NCI-H187 (cell line): ENCODE data around the gene SSTR1.
"Not testable (repeated sequence)": the region's sequence is repeated elsewhere in the genome, so short reads cannot be mapped to it uniquely, and the experiment has no call there.

Source experiments
- DNase-seq, 2 experiments: peaks; one replicate each; lab custom pipeline; 2025; lab: John Stamatoyannopoulos, UW

Gene SSTR1

GRCh38 chr14:38207736-38208617, at the start of gene SSTR1:
Gene SSTR1, plus strand, starts transcription at chr14:38207904. Its CDS starts 1,486 bp downstream, at chr14:38209390.
- DNase-seq = no peak

GRCh38 chr14:38158468-38158867, 49.2 kb upstream of the SSTR1 start:
- DNase-seq = no peak

GRCh38 chr14:38168416-38168815, 39.3 kb upstream of the SSTR1 start:
- DNase-seq = no peak

GRCh38 chr14:38171197-38171596, 36.5 kb upstream of the SSTR1 start:
- DNase-seq = peak; percentile 76 to 82

- no peak for DNase-seq
Observed at GRCh38 chr14:38174711-38175110, 33.0 kb upstream of the SSTR1 start.

GRCh38 chr14:38175658-38176057, 32.0 kb upstream of the SSTR1 start:
- no peak for DNase-seq

DNA sequence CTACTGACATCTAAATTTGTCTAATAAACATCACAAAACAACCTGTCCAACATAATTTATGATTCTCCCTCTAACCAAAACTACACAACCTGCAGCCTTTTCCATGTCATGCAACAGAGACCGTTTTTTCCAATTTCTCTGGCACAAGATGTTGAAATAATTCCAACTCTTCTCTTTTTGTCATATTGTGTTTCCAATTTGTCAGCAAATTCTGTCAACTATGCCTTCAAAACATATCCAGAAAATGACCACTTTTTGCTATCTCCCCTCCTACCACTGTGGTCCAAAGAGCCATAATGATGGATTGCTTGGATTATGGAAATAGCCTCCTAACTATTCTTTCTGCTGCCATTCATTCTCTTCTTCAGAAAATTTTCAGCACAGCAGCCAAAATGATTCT, 31.3 kb upstream of the SSTR1 start:
- DNase-seq = no peak

GRCh38 chr14:38184132-38184531, 23.6 kb upstream of the SSTR1 start:
- DNase-seq = no peak

GRCh38 chr14:38185671-38186070, 22.0 kb upstream of the SSTR1 start:
- no peak for DNase-seq

DNA sequence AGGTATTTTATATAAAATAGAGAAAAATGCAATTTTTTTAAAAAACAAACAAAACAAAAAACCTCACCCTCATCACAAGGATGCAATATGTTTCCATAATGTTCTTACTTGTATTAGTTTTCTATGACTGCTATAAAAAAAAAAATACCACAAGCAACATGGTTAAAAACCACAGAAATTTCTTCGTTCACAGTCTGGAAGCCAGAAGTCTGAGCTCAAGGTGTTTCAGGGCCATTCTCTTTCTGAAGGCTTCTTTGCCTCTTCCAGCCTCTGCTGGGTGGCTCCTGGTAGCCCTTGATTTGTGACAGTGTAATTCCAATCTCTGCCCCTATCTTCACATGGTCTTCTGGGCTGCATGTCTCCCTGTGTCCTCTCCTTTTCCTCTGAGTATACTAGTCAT, 21.5 kb upstream of the SSTR1 start:
- no peak for DNase-seq

DNA sequence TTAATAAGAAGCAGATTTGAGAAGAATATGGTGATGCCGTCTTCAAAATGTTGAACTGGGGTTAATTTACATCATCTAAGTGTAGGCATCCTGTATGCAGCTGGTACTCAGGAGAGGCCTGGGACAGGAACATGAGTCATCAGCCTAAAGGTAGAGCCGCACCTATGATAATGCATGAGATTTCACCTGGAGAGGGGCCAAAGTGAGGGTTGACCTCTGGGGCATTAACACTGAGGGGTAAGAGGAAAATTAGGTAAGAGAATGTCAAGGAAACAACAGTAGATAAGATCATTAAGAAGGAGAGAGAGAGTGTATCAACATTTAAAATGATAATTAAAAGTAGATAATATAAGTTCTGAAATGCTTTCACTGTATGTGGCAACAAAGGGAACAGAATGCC, 20.2 kb upstream of the SSTR1 start:
- no peak for DNase-seq

- DNase-seq = no peak
Observed at GRCh38 chr14:38189930-38190726, 17.6 kb upstream of the SSTR1 start.

DNA sequence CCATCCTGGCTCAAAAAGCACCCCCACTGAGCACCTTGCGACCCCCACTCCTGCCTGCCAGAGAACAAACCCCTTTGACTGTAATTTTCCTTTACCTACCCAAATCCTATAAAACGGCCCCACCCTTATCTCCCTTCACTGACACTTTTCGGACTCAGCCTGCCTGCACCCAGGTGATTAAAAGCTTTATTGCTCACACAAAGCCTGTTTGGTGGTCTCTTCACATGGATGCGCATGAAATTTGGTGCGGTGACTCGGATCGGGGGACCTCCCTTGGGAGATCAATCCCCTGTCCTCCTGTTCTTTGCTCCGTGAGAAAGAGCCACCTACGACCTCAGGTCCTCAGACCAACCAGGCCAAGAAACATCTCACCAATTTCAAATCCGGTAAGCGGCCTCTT, 16.9 kb upstream of the SSTR1 start:
- not testable (repeated sequence) for DNase-seq

GRCh38 chr14:38191491-38191890, 16.2 kb upstream of the SSTR1 start:
- not testable (repeated sequence) for DNase-seq

GRCh38 chr14:38197001-38197783, 10.5 kb upstream of the SSTR1 start:
- no peak for DNase-seq

DNA sequence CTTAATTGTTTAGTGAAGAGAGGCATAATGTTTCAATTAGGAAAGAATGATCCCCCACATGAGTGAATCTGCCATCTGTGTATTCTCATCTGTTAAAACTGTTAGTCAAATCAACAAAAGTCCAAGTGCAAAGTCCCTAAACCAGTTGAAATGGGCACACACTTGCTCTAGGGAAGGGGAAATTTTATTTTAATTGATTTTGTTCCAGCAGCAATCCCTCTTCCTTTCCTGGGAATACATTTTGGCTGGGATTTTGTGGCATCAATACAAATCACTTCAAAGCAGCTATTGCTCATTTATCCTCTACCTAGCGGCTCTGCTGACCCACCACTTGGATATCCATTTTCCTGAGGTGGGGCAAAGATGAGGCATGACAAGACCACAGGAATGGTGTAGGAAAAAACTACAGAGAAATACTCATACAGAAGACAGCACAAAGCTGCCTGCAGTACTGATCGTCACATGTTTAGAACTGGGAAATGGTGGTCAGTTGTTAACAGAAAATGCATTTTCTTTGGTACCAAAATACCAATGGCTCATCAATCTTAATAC, 9.8 kb upstream of the SSTR1 start:
- DNase-seq = no peak

DNA sequence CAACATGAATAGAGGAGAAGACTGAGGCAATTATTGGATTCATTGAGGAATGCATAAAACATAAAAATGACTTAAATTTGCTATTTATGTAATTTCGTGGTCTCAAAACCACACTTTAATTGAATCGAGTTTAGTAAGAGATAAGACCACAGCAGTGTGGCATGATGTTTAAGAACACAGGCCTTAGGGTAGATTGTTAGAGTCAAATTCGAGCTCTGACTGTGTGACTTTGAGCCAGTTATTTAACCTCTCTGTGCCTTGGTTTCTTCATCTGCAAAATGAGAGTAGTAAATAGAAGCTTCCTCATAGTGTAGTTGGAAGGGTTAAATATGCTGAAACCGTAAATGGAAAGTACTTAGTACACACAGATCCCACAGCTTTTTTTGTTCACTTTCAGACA, 9.3 kb upstream of the SSTR1 start:
- no peak for DNase-seq

DNA sequence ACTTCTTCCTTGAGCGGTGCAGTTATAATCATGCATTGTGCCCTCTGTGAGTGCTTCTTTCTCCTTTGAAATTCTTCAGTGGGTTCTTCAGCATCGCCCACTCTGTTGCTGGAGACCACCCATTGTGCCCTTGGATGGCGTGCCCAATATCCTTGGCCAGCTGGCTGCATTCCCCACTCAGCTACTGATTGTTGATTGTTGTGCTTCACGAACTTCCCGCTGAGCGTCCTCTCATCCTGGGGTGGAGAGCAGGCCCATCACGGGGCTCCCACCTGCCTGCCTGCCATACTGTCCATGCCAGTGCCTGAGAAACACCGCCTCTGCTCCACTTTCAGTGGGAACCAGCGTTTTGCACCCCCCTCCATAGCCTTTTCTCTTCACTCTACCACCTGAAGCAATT, 8.6 kb upstream of the SSTR1 start:
- no peak for DNase-seq

GRCh38 chr14:38199739-38200138, 8.0 kb upstream of the SSTR1 start:
- no peak for DNase-seq

DNA sequence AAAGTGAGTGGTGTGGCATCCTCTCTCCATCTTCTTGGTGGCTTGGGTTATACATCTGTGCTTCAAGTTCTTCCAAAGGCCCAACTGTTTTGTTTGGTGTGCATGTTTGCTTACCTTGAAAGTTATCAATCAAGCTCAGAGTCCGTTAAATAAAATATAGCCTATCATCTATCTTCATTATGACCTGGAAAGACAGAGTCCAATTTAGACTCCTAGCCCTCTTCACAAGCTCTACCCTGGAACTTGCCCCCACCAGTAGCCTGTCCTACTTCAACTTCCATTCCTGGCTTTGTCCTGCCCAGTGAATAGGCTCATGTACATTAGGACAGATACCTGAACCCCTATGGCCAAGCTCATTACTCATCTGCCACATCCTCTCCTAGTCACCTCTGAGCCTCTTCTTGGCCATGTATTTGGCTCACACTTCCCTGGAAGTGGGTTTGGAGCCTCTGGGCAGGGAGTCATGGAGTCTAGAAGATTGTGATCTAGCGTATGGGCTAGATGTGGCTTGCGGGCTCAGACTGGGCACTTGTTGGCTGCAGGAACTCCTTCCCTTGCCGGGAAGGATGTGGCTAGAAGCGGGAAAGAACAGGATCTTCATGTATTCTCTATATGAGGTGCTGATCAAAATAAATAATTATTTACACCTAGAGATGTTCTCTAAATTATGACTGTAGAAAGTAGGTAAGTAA, 6.4 kb upstream of the SSTR1 start:
- DNase-seq = no peak

DNA sequence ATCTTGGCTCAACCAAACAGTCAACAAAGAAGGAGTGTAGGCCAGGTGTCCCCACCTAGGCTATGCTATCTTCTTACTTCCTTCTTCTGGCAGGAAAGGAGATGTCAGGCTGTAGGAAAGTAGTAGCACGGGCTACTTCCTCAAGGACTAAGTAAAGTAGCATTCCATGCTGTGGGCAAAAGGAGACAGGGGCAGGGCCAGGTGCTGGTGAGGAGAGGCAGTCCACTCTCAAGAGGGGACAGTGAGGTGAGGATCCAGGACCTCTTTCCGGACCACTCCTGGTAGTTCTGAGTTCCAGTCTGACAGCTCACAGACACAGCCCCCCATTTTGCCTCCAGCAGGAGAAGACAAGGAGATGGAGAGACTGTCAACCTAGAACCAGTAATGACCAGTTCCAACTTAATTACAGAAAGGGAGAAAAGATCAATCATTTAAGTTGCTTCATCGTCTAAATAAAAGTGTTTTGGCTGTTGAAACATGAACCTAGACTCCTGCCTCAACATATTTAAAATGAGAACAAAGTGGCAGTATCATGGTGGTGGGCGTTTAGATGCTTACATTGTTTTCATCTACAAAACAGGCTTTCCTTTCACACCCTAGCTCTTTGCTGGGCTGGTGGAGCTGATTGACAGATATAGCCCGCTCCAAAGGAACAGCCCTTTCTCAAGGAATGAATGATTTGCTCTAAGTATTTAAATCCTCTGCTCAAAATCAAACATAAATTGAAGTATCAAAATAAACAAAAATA, 5.1 kb upstream of the SSTR1 start:
- no peak for DNase-seq
